ENCODE measurements around the gene CSTA.

The CSTA gene, protein sequence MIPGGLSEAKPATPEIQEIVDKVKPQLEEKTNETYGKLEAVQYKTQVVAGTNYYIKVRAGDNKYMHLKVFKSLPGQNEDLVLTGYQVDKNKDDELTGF

GRCh38 chr3:122324871-122325323 lies at the start of gene CSTA:
Gene CSTA, plus strand, starts transcription at chr3:122325248. Its CDS starts 45 bp downstream, at chr3:122325293.
- peak; percentile 94 for DNase-seq (ENCODE audit: low read depth, low spot score)
- peak within 1 kb of the TSS; percentile 82 for H3K27ac ChIP-seq

DNA sequence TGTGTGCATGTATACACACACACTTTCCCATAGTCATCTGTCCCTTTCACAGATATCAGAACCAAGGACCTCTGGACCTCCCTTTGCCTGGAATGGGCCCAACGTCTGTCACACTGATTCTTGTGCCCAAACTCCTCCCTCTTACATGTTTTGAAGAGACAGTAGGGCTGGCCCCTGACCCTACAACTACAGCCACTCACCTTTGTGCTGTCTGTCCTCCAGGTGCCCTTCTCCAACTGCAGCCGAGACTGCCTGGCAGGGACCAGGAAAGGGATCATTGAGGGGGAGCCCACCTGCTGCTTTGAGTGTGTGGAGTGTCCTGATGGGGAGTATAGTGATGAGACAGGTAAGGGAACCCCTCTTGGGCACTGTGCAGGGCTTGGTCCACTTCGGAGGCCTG lies 43.2 kb upstream of the CSTA start:
- no peak for DNase-seq (ENCODE audit: low read depth, low spot score)

DNA sequence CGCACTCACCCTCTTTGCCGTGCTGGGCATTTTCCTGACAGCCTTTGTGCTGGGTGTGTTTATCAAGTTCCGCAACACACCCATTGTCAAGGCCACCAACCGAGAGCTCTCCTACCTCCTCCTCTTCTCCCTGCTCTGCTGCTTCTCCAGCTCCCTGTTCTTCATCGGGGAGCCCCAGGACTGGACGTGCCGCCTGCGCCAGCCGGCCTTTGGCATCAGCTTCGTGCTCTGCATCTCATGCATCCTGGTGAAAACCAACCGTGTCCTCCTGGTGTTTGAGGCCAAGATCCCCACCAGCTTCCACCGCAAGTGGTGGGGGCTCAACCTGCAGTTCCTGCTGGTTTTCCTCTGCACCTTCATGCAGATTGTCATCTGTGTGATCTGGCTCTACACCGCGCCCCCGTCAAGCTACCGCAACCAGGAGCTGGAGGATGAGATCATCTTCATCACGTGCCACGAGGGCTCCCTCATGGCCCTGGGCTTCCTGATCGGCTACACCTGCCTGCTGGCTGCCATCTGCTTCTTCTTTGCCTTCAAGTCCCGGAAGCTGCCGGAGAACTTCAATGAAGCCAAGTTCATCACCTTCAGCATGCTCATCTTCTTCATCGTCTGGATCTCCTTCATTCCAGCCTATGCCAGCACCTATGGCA lies 41.1 kb upstream of the CSTA start:
- no peak overlapping the region for H3K27ac ChIP-seq
- DNase-seq (ENCODE audit: low read depth, low spot score): no peak

More for the DNA sequence above, 43.2 kb upstream of the CSTA start:
- no peak overlapping the region for H3K27ac ChIP-seq

GRCh38 chr3:122284486-122284885 lies 40.6 kb upstream of the CSTA start:
- DNase-seq (ENCODE audit: low read depth, low spot score): no peak
- H3K27ac ChIP-seq: no peak overlapping the region

GRCh38 chr3:122294359-122294758 lies 30.7 kb upstream of the CSTA start:
- no peak for DNase-seq (ENCODE audit: low read depth, low spot score)
- H3K27ac ChIP-seq: no peak overlapping the region

- peak overlapping the region; percentile 4 for H3K27ac ChIP-seq
- DNase-seq (ENCODE audit: low read depth, low spot score): no peak
Observed at GRCh38 chr3:122295266-122296062, 29.6 kb upstream of the CSTA start.

DNA sequence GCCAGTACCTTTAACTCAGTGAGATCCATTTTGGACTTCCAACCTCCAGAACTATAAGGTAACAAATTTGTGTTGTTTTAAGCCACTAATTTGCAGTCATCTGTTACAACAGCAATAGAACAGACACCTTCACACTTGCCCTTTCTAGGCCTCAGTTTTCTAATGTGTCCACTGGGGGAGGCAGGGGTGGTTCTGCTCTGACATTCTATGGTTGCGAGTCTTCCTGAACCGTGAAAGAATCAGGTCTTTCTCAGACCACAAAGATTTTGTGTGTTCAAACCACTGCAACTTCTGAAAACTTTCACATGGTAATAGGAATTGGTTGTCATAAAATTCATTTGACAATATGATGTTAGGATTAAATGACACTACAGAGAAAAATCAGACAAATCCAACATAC lies 26.8 kb upstream of the CSTA start:
- DNase-seq (ENCODE audit: low read depth, low spot score): no peak

GRCh38 chr3:122299215-122299614 lies 25.8 kb upstream of the CSTA start:
- no peak overlapping the region for H3K27ac ChIP-seq
- DNase-seq (ENCODE audit: low read depth, low spot score): no peak

More for the DNA sequence above, 26.8 kb upstream of the CSTA start:
- H3K27ac ChIP-seq: no peak overlapping the region

GRCh38 chr3:122299872-122300460 lies 25.1 kb upstream of the CSTA start:
- no peak for DNase-seq (ENCODE audit: low read depth, low spot score)

GRCh38 chr3:122301063-122301462 lies 24.0 kb upstream of the CSTA start:
- no peak overlapping the region for H3K27ac ChIP-seq
- no peak for DNase-seq (ENCODE audit: low read depth, low spot score)

More at GRCh38 chr3:122299872-122300460, 25.1 kb upstream of the CSTA start:
- no peak overlapping the region for H3K27ac ChIP-seq

DNA sequence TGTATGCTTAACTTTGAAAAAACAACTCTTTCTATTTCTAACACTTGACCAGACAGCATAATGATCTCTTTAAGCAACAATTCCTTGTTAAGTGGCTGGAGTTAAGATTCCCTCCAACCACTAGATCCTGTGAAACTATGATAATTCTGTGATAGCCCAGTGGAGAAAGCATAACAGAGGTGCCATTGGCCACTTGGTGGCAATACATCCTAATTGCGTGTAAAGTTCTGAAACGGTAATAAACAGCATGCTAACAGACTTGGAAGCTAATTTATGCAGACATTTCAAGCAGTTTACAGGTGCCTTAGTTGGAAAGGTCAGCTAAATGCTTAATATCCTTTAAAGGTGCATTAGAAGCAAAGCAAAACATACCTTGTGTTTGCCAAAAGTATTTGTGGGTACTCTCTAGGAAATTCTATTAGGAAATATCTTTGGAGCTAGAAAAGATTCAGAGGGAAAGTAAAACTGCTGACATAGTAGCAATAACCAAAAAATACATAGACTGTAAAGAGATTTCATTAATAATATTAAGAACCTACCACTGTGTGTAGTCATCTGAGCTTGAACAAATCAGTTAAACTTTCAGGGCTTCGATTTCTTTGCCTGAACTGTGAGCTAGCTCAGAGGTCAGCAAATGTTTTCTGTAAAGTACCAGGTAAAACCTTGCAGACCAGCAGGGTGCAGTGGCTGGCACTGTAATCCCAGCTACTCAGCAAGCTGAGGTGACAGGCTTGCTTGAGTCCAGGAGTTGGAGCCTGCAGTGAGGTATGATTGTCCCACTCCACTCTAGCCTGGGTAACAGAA lies 19.0 kb upstream of the CSTA start:
- peak overlapping the region; percentile 4 for H3K27ac ChIP-seq
- DNase-seq (ENCODE audit: low read depth, low spot score): no peak

DNA sequence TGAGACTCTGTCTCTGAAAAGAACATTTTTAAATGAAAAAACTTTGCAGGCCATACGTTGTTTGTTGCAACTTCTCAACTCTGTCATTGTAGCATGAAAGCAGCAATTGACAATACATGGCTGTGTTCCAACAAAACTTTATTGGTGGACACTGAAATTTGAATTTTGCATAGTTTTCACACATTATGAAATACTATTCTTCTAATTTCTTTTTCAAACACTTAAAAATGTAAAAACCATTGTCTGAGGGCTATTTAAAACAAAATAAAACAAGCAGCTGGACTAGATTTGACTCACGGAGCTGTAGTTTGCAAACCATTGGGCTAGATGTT lies 18.5 kb upstream of the CSTA start:
- peak overlapping the region; percentile 4 for H3K27ac ChIP-seq
- no peak for DNase-seq (ENCODE audit: low read depth, low spot score)

- H3K27ac ChIP-seq: no peak overlapping the region
- DNase-seq (ENCODE audit: low read depth, low spot score): no peak
Observed at GRCh38 chr3:122307094-122307687, 17.9 kb upstream of the CSTA start.

DNA sequence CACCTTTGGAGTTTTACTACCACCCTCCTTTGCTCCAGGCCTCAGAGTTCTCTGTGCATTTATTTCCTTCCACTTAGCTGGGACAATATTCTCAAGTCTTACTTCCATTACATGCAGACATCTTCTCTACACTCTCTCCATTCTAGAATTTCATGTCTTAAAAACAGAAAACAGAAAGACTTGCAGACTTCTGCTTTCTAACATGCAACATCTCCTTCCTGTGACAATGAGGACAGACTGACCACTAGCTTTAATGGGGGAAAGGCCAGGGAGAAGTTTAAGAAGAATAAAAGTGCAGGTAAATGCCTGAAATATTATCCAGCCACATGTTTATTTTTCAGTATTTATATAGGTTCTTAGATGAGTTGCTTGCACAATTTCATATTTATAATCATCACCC lies 17.1 kb upstream of the CSTA start:
- DNase-seq (ENCODE audit: low read depth, low spot score): no peak
- H3K27ac ChIP-seq: no peak overlapping the region

DNA sequence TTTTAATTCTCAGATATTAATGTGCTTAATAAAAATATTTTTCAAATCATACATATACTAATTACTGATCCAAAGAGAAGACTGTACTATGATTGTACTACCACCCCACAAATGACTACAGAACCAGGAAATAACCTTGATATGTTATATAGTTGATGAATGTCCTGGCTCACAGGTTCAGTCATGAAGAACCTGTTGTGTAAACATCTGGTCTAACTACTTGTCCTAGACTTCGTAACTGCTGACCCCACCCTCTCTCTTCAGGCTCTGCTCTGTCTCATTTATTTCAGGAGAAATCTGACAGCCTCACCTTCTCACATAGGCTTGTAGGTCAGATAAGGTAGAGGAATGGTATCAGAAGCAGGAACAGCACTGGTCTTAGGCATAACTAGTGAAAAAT lies 14.7 kb upstream of the CSTA start:
- DNase-seq (ENCODE audit: low read depth, low spot score): peak; percentile 85

DNA sequence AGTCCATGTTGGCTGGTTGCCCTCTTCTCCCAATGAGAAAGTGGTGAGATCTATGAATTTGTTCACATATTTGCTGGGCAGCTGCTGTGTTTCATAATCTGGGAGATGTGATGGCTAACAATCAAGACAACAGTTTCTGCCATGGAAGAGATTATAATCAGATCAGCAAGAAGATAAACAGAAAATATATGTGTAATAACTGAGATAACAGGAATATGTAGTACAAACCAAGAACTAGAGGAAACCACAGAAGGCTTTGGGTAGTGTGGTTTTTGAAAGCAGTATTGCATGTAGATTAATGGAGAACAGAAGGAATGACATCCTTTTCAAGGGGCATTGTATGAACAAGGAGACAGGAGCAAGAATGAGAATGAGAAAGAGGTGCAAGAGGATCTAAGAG lies 12.2 kb upstream of the CSTA start:
- no peak for DNase-seq (ENCODE audit: low read depth, low spot score)
- peak overlapping the region; percentile 92 for H3K27ac ChIP-seq

More for the DNA sequence above, 14.7 kb upstream of the CSTA start:
- peak overlapping the region; percentile 67 for H3K27ac ChIP-seq

GRCh38 chr3:122313281-122313680 lies 11.8 kb upstream of the CSTA start:
- peak overlapping the region; percentile 92 for H3K27ac ChIP-seq
- DNase-seq (ENCODE audit: low read depth, low spot score): no peak

DNA sequence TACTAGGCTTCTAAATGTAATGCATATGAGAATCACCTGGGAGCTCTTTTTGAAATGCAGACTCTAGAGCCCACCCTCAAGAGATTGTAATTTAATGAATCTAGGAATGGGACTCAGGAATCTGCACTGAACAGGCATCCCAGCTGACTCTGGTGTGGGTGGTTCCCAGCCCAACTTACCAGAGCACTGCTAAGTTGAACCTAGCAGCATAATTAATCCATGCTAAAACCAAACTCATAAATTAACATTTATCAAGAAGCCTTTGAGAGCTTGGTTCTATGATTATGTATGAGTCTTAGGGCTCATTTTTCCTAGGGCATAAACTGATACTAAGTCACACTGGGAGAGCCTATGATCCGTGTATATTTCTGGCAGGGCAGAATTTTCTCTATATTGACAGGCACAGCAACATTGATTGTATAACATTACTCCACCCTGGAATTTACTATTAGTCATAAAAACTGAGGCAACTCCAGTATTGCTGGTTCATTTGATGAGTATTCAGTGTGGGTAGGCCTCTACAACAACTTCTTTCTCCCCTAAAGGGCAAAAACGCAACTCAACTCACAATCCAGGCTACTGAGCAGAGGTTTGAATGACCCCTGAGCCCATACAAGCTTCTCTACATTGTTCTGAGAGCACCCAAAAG lies 10.7 kb upstream of the CSTA start:
- peak; percentile 58 for DNase-seq (ENCODE audit: low read depth, low spot score)
- peak overlapping the region; percentile 92 for H3K27ac ChIP-seq

DNA sequence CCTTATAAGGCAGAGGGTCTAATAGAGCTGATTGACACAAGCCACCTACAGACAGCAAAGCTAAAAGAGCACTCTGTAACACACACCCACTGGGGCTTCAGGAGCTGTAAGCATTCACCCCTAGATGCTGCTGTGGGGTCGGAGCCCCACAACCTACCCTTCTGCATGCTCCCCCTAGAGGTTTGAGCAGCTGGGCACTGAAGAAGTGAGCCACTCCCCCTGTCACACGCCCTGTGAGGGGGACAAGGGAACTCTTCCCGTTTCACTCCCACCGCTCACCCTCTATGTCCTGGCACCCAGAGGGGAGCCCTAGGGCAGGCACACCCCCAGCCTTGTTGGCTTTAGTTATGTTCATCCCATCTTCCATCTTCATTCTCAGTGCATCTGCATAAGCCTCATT lies 9.4 kb upstream of the CSTA start:
- peak overlapping the region; percentile 92 for H3K27ac ChIP-seq

More for the DNA sequence above, 9.4 kb upstream of the CSTA start:
- DNase-seq (ENCODE audit: low read depth, low spot score): no peak
